Ovary (tissue), 3 donors: ENCODE results near the gene PRR13.

Source experiments
- EP300 ChIP-seq: sonication (generic); formaldehyde crosslinking; IDR thresholded peaks from one replicate; pipeline ENCODE4 v1.6.1; 2017; ENCODE audit warnings: antibody characterized with exemption
- POLR2A ChIP-seq: fragments of 450-650 bp; IDR thresholded peaks from one replicate; pipeline ENCODE4 v1.6.1; 2017; ENCODE audit warnings: antibody characterized with exemption, mild to moderate bottlenecking, moderate library complexity
- TF ChIP-seq, protein P1 (sequence below), 3 donors: fragments of 450-650 bp in 2 of 3; fragments of 200-600 bp in 1 of 3; IDR thresholded peaks; one replicate each; pipeline versions ENCODE4 v1.5.1 to v1.8.0; 2016 to 2022; ENCODE audit warnings: antibody characterized with exemption in 3 of 3, mild to moderate bottlenecking in 1 of 3
- donor health status: DM: no; HTN: no; CAD: no.

DNA sequence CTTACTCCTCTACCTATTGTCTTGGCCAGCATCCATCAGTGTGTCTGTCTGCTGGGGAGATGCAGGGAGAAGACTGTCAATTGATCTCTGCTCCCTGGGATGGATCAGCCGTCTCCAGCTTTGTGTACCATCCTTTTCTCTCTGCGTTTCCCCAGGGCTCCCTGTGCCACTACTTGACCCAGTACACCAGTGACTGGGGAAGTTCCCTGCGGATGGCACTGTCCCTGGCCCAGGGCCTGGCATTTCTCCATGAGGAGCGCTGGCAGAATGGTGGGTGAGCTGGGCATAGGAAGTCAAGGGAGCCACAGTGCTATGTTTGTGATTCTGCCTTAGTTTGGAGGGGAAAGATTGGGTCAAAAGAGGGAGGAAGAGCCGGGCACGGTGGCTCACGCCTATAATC is 12.8 kb upstream of the PRR13 start:
- TF ChIP-seq, protein P1, sequence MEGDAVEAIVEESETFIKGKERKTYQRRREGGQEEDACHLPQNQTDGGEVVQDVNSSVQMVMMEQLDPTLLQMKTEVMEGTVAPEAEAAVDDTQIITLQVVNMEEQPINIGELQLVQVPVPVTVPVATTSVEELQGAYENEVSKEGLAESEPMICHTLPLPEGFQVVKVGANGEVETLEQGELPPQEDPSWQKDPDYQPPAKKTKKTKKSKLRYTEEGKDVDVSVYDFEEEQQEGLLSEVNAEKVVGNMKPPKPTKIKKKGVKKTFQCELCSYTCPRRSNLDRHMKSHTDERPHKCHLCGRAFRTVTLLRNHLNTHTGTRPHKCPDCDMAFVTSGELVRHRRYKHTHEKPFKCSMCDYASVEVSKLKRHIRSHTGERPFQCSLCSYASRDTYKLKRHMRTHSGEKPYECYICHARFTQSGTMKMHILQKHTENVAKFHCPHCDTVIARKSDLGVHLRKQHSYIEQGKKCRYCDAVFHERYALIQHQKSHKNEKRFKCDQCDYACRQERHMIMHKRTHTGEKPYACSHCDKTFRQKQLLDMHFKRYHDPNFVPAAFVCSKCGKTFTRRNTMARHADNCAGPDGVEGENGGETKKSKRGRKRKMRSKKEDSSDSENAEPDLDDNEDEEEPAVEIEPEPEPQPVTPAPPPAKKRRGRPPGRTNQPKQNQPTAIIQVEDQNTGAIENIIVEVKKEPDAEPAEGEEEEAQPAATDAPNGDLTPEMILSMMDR (IDR thresholded peaks at IDR 0.05) = no peak
- no peak for TF ChIP-seq POLR2A
- TF ChIP-seq EP300 = no peak
